Panc1 (cell line): ENCODE data around the gene GSG1. TPM values are rescaled to one million over a fixed set of nuclear protein-coding genes. Genes with fewer than 3 reads are reported as not detected.

Source experiments
- ATAC-seq: fragments of 200-7000 bp; cut with Tn5 transposase; 2 replicates; pipeline ENCODE4 v1.9.1; 2020; ENCODE audit warnings: mild to moderate bottlenecking, moderate library complexity
- BruUV-seq: library from RNA; stranded (reverse); fragments of 400-500 nt; replicated peaks from 2 replicates; lab custom pipeline; 2021; lab: Mats Ljungman, UMichigan
- CTCF ChIA-PET: fragments of 300-600 bp; sonication (Branson Sonifier 250); formaldehyde crosslinking; loops from one replicate; lab custom pipeline; 2022; ENCODE audit warnings: antibody characterized with exemption; lab: Charles Lee
- POLR2A ChIA-PET: fragments of 300-600 bp; sonication (Branson Sonifier 250); formaldehyde crosslinking; loops from one replicate; lab custom pipeline; 2022; ENCODE audit warnings: antibody characterized with exemption; lab: Charles Lee
- DNase-seq: peaks from one replicate; pipeline ENCODE4 v3.0.0-alpha.2; 2010; ENCODE audit warnings: low read depth, low spot score
- H3K27ac ChIP-seq: 2 replicates; pipeline ENCODE4 v1.5.1; 2011; ENCODE audit warnings: mild to moderate bottlenecking, low read length, inconsistent platforms
- H3K27me3 ChIP-seq: fragments of 200-500 bp; sonication (Bioruptor generic); 2 replicates; pipeline ENCODE4 v1.6.0; 2014; ENCODE audit warnings: low read length, inconsistent platforms; ENCODE audit not compliant: control insufficient read depth, insufficient read depth
- H3K36me3 ChIP-seq: fragments of 200-500 bp; sonication (Bioruptor generic); 2 replicates; pipeline ENCODE4 v1.5.1; 2014; ENCODE audit warnings: inconsistent platforms, mild to moderate bottlenecking, low read length, moderate library complexity; ENCODE audit not compliant: control insufficient read depth, insufficient read depth
- H3K4me1 ChIP-seq: 2 replicates; pipeline ENCODE4 v1.5.1; 2011; ENCODE audit warnings: inconsistent platforms, mild to moderate bottlenecking, low read length, moderate library complexity; ENCODE audit not compliant: control insufficient read depth, insufficient read depth
- H3K4me3 ChIP-seq, 2 experiments: 2 replicates each; pipeline ENCODE4 v1.5.1; 2011 to 2012; ENCODE audit warnings: low read depth in 2 of 2, low read length in 2 of 2, mild to moderate bottlenecking in 2 of 2, inconsistent platforms in 1 of 2, moderate library complexity in 1 of 2
- H3K9me3 ChIP-seq: fragments of 200-500 bp; sonication (Bioruptor generic); 2 replicates; pipeline ENCODE4 v1.5.1; 2014; ENCODE audit warnings: low read depth, mild to moderate bottlenecking, inconsistent platforms, low read length, moderate library complexity; ENCODE audit not compliant: control insufficient read depth, insufficient read depth
- POLR2AphosphoS5 ChIP-seq: IDR thresholded peaks from 2 replicates; pipeline ENCODE4 v1.6.1; 2012; ENCODE audit warnings: mild to moderate bottlenecking, low read depth, low read length, moderate library complexity
- SIN3A ChIP-seq: IDR thresholded peaks from 2 replicates; pipeline ENCODE4 v1.6.1; 2012; ENCODE audit warnings: low read depth, mild to moderate bottlenecking, low read length, moderate library complexity, borderline replicate concordance; ENCODE audit not compliant: insufficient read depth
- TCF7L2 ChIP-seq: IDR thresholded peaks from 2 replicates; pipeline ENCODE4 v1.6.1; 2011; ENCODE audit warnings: mild to moderate bottlenecking, low read depth, low read length, inconsistent platforms
- in situ Hi-C: cut with HindIII; loops from 2 replicates; pipeline ENCODE4 v1.10.0; 2016; ENCODE audit warnings: low sequenced_read_pairs, low pct_unique_long_range_greater_than_20kb
- intact Hi-C: fragments of 100-400 bp; cut with micrococcal nuclease; formaldehyde crosslinking; loops from one replicate; pipeline ENCODE4 v1.10.0; 2022; ENCODE audit not compliant: unreplicated experiment
- total RNA-seq: library from RNA; stranded (reverse); gene quantifications from one replicate; pipeline ENCODE4 v1.2.1, GENCODE V29; 2021; ENCODE audit not compliant: unreplicated experiment
- TF ChIP-seq, protein P1 (sequence below): fragments of 450-650 bp; IDR thresholded peaks from 2 replicates; pipeline ENCODE4 v1.5.1; 2017; ENCODE audit warnings: mild to moderate bottlenecking
- TF ChIP-seq, protein P2 (sequence below), 2 experiments: IDR thresholded peaks; 2 replicates each; pipeline ENCODE4 v1.6.1; 2011 to 2012; ENCODE audit warnings: low read depth in 2 of 2, control low read depth in 1 of 2, low read length in 1 of 2, mild to moderate bottlenecking in 1 of 2, moderate library complexity in 1 of 2; ENCODE audit not compliant: insufficient read depth in 1 of 2

Gene GSG1
- total RNA-seq, 1 experiment from 2014 or later, result not detected

GRCh38 chr12:13080266-13080665 is 23.2 kb downstream of the GSG1 start:
- no peak for DNase-seq
- BruUV-seq, result no TSS peak
- ChIA-PET POLR2A (no interaction called here), CTCF (no interaction called here)
- in situ Hi-C loops (no loop called here), intact Hi-C loops (no loop called here)
- Histone ChIP-seq H3K36me3 (no peaks in the 10 kb centered on the region; the same call in 1 of the 2 replicates), H3K9me3 (no peaks in the 10 kb centered on the region), H3K4me3 (no peak overlapping the region), H3K27ac (no peak overlapping the region), H3K27me3 (no peaks in the 10 kb centered on the region), H3K4me1 (no peaks in the 10 kb centered on the region)
- TF ChIP-seq SIN3A (no peak), POLR2AphosphoS5 (no peak), TCF7L2 (no peak)
- TF ChIP-seq, protein P1, sequence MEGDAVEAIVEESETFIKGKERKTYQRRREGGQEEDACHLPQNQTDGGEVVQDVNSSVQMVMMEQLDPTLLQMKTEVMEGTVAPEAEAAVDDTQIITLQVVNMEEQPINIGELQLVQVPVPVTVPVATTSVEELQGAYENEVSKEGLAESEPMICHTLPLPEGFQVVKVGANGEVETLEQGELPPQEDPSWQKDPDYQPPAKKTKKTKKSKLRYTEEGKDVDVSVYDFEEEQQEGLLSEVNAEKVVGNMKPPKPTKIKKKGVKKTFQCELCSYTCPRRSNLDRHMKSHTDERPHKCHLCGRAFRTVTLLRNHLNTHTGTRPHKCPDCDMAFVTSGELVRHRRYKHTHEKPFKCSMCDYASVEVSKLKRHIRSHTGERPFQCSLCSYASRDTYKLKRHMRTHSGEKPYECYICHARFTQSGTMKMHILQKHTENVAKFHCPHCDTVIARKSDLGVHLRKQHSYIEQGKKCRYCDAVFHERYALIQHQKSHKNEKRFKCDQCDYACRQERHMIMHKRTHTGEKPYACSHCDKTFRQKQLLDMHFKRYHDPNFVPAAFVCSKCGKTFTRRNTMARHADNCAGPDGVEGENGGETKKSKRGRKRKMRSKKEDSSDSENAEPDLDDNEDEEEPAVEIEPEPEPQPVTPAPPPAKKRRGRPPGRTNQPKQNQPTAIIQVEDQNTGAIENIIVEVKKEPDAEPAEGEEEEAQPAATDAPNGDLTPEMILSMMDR, result no peak
- TF ChIP-seq, protein P2, sequence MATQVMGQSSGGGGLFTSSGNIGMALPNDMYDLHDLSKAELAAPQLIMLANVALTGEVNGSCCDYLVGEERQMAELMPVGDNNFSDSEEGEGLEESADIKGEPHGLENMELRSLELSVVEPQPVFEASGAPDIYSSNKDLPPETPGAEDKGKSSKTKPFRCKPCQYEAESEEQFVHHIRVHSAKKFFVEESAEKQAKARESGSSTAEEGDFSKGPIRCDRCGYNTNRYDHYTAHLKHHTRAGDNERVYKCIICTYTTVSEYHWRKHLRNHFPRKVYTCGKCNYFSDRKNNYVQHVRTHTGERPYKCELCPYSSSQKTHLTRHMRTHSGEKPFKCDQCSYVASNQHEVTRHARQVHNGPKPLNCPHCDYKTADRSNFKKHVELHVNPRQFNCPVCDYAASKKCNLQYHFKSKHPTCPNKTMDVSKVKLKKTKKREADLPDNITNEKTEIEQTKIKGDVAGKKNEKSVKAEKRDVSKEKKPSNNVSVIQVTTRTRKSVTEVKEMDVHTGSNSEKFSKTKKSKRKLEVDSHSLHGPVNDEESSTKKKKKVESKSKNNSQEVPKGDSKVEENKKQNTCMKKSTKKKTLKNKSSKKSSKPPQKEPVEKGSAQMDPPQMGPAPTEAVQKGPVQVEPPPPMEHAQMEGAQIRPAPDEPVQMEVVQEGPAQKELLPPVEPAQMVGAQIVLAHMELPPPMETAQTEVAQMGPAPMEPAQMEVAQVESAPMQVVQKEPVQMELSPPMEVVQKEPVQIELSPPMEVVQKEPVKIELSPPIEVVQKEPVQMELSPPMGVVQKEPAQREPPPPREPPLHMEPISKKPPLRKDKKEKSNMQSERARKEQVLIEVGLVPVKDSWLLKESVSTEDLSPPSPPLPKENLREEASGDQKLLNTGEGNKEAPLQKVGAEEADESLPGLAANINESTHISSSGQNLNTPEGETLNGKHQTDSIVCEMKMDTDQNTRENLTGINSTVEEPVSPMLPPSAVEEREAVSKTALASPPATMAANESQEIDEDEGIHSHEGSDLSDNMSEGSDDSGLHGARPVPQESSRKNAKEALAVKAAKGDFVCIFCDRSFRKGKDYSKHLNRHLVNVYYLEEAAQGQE (IDR thresholded peaks at IDR 0.05; ENCODE audit: insufficient read depth in 1 of 2, low read depth in 2 of 2, low read length in 1 of 2), result no peak
- ATAC-seq, result no peak

DNA sequence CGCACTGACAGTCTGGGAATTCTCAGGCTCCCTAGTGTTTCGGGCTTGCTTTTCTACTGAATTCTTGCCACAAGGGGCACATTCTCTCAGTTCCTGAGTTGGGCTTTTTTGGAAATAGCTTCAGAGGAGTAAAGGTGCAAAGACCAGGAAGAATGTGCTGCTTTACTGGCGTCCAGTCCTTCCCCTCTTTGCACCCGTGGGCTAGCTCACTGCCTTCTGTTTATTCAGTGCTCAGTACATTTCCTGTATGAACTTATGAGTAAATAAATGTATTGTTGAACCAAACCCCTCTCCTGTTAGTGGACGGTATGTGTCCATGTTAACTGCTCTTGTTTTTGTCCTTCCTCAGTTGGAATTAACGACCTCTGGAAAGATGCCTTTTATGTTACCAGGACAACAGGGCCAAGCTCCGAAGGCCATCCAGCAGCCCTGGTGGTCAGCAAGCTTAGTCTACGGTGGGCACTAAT is 24.0 kb downstream of the GSG1 start:
- Histone ChIP-seq H3K4me1 (no peaks in the 10 kb centered on the region), H3K4me3 (no peak overlapping the region), H3K27me3 (no peaks in the 10 kb centered on the region), H3K36me3 (no peaks in the 10 kb centered on the region; the same call in 1 of the 2 replicates), H3K27ac (no peak overlapping the region), H3K9me3 (no peaks in the 10 kb centered on the region)
- intact Hi-C loops (no loop called here), in situ Hi-C loops (no loop called here)
- ATAC-seq (no peak), DNase-seq (no peak)
- POLR2A ChIA-PET, result no interaction called here
- TF ChIP-seq TCF7L2 (no peak), POLR2AphosphoS5 (no peak), SIN3A (no peak)
- TF ChIP-seq, protein P1, result no peak; the same call in 1 of the 2 replicates
- TF ChIP-seq, protein P2 (IDR thresholded peaks at IDR 0.05; ENCODE audit: insufficient read depth in 1 of 2, low read depth in 2 of 2, low read length in 1 of 2), result no peak
- CTCF ChIA-PET, result no interaction called here
- BruUV-seq, result no TSS peak
